ENCODE data around the gene RAB35.

RAB35 gene

DNA sequence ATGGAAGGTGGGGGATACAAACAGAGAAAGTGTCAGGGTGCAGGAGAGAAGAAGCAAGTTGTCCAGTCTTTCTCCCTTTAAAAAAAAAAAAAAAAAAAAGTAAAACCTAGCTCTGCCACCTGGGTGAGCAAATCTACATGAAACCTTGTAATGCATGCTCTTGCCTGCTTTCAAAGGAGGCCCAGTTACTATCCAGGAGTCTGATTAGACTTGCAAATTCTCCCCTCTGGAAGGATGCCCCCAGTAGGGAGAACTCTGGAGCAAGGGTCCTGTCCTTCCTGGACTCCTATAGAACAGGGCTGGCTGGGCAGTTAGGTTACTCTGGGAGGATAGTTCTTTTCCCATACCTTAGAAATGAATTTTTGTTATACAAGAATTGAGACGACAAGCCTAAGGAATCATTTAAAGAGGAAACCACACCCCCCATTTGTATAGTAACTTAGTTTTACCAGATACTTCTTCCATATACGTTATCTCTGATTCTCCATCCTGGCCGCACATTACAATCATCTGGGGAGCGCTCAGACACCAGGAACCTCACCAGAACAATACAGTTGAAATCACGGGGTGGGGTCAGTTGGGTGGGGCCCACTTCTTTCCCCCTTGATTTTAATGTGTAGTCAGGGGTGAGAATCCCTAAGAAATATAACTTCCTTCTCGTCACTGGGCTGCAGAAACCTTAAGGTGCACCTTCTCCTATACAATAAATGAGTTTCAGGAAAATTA, 30.5 kb downstream of the RAB35 start:
- no peak overlapping the region for H3K4me3 ChIP-seq (ENCODE audit: control insufficient read depth, low read depth, low read length)
- no peak for DNase-seq (ENCODE audit: low read depth)
- TF ChIP-seq, protein P1, sequence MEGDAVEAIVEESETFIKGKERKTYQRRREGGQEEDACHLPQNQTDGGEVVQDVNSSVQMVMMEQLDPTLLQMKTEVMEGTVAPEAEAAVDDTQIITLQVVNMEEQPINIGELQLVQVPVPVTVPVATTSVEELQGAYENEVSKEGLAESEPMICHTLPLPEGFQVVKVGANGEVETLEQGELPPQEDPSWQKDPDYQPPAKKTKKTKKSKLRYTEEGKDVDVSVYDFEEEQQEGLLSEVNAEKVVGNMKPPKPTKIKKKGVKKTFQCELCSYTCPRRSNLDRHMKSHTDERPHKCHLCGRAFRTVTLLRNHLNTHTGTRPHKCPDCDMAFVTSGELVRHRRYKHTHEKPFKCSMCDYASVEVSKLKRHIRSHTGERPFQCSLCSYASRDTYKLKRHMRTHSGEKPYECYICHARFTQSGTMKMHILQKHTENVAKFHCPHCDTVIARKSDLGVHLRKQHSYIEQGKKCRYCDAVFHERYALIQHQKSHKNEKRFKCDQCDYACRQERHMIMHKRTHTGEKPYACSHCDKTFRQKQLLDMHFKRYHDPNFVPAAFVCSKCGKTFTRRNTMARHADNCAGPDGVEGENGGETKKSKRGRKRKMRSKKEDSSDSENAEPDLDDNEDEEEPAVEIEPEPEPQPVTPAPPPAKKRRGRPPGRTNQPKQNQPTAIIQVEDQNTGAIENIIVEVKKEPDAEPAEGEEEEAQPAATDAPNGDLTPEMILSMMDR (conservative IDR thresholded peaks at IDR 0.05; ENCODE audit: control insufficient read depth, insufficient read depth, low read depth, low read length) = no peak

DNA sequence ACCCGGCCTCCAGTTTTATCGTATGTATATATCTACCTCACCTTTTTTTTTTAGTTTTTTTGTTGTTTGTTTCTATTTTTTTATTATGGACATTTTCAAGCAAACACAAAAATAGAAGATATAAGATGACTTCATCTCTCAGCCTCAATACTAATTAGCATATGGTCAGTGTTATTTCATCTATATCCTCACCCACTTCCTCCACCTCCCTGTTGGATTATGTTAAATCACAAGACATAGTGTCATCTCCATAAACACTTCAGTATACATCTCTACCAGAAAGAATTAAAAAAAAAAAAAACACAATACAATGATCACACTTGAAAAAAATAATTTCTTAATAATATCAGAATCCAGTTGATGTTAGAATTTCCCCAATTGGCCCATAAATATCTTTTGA, 34.9 kb downstream of the RAB35 start:
- H3K4me3 ChIP-seq (ENCODE audit: control insufficient read depth, low read depth, low read length) = no peak overlapping the region
- no peak for DNase-seq (ENCODE audit: low read depth)
- TF ChIP-seq, protein P1 (conservative IDR thresholded peaks at IDR 0.05; ENCODE audit: control insufficient read depth, insufficient read depth, low read depth, low read length) = no peak

DNA sequence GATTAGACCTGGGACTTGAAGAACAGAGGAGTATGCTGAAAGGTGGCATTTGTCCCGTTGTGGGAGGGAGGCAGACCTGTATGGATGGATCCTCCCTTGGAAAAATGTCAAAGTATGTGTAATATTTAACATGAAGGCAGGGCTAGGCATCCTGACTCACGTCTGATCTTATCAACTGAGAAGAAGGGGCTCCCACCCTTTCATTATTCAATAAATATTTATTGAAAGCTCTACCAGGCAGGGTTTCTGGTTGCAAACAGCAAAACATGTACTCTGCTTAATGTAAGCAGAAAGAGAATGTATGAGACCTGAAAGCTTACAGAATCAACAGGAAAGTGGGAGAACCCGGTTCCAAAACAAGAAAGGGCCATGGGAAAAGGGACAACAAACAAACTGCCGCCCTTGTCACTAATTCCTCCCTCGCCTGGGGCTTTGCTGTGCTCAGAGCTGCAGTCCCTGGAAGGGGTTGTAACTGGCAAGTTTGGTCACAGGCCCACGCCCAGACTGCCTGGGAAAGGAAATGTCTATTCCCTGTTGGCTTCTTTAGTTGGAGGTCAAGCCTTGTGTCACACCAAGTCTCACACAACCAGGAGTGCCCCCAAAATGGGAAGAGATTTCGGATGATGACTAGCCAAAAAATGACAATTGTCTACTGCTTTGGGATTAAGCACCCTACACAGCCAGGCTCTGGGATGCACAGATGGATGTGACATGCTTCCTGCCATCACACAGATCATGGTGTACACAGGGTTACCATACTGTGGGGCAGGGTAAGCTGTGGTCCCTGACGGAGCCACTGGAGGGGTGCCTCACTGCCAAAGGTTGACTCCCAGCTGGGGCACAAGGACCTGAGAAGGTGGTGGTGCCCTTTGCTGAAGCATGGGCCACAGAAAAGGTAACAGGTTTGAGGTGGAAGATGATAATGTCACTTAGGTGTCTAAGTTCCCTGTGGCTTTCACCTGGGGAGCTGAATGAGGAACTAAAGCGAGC, 36.8 kb downstream of the RAB35 start:
- no peak overlapping the region for H3K4me3 ChIP-seq (ENCODE audit: control insufficient read depth, low read depth, low read length)
- no peak for DNase-seq (ENCODE audit: low read depth)
- TF ChIP-seq, protein P1 (conservative IDR thresholded peaks at IDR 0.05; ENCODE audit: control insufficient read depth, insufficient read depth, low read depth, low read length) = no peak

DNA sequence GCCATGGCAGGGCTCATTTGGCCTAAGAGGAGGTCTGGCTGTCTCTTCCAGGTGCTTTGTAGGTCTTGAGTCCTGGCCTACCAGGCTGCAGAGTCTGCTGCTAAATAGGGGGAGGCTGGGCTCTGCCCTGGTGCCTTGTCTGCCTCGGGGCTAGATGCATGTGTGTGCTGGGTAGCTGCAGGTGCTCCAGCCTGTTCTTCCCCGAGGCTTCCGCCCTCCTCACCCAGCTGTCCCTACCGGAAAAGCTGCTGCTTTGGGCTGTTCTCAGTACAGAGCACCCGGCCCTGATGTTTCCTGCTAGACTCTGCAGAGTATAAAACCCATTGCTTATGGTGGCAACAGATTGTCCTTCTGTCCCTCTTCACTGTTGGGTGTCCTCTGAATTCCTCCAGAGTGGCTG, 37.7 kb downstream of the RAB35 start:
- TF ChIP-seq, protein P1 (conservative IDR thresholded peaks at IDR 0.05; ENCODE audit: control insufficient read depth, insufficient read depth, low read depth, low read length) = no peak
- H3K4me3 ChIP-seq (ENCODE audit: control insufficient read depth, low read depth, low read length) = no peak overlapping the region
- no peak for DNase-seq (ENCODE audit: low read depth)

DNA sequence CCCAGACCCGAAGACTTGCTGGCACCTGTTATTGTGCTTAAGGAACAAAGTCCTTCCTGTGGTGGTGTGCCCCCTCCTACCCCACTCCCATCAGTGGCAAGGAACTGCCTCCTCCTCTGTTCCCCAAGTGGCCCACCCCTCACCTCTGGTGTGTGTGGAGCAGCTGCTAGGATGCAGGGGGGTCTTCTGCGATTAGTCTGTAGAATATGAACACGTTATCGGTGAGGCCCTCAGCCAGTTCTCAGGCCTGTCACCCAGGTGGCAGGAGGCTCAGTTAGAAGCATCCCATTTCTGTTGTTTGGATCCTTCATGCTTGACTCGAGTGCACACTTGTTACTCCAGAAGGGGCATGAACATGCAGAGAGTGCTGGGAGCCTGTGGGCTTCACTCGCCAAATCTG, 39.3 kb downstream of the RAB35 start:
- no peak for DNase-seq (ENCODE audit: low read depth)
- no peak overlapping the region for H3K4me3 ChIP-seq (ENCODE audit: control insufficient read depth, low read depth, low read length)
- TF ChIP-seq, protein P1 (conservative IDR thresholded peaks at IDR 0.05; ENCODE audit: control insufficient read depth, insufficient read depth, low read depth, low read length) = no peak

DNA sequence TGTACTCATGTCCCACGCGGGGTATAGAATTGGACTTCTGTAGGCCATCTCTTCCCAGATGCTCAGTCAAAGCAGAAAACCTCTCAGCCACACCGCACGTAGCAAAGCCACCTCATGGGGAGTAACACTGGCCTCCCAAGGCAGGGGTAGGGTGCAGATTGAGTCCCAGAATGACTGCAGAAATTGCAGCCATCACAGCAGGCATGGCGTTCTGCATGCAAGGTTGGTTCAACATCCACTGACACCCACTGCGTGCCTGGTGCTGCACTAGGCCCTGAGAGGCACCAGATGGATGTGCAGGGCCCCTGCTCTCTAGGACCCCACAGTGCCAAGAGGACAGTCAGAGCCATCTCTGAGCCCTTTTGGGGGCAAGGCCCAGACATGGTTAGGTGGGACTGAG, 39.9 kb downstream of the RAB35 start:
- H3K4me3 ChIP-seq (ENCODE audit: control insufficient read depth, low read depth, low read length) = no peak overlapping the region
- TF ChIP-seq, protein P1 (conservative IDR thresholded peaks at IDR 0.05; ENCODE audit: control insufficient read depth, insufficient read depth, low read depth, low read length) = no peak
- no peak for DNase-seq (ENCODE audit: low read depth)
